ENCODE data around the gene SH3RF3. TPM values are rescaled to one million over a fixed set of nuclear protein-coding genes. Genes with fewer than 3 reads are reported as not detected.

SH3RF3 gene
- total RNA-seq, 4 donors from 2014 or later, result 2.8 to 5.7 (median 3.0) TPM

DNA sequence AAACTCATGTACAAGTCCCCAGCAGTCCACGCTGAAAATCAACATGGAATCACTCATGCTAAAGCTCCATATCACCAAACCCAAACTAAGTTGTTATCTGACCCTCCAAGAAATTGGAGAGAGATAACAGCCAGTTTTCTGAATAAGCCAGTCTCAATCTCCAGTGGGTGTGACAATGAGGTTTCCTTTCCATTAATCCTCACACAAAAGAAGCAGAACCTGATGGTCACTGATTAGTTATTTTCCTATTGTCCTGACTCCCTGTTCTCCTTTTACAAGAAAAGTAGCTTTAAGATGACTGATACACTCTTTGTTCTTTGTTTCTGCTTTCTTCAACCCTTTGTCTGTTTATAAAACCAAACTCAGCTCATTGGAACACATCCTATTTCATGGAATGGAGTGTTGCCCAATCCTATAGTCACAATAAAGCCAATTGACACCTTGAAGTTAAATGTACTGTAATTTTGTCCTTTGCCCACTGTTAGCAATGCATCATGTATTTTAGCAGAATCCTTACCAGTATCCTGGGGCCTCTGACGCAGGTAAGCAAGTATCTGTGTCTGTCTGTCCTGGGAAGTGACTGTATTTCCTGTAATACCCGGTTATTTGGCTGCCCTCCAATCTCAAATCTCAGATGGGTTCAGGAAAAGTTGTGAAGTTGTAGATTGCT, 30.6 kb upstream of the SH3RF3 start:
- DNase-seq, result no peak
- in situ Hi-C loops (cut with MboI; ENCODE audit: low sequenced_read_pairs in 4 of 4), result no loop called here
- H3K9me3 ChIP-seq, result no peaks in the 10 kb centered on the region
- H3K27ac ChIP-seq, result no peak overlapping the region
- no peak for ATAC-seq
- TF ChIP-seq POLR2A (IDR thresholded peaks at IDR 0.05) (no peak), CTCF (IDR thresholded peaks at IDR 0.05 in 4 of 5, conservative IDR thresholded peaks at IDR 0.05 in 1 of 5) (no peak)
- intact Hi-C loops (cut with DNase I; ENCODE audit: low total_unique reads), result no loop called here
- H3K27me3 ChIP-seq, result peaks cover 0 to 2% (median 0%) of the 10 kb centered on the region in 3 donors
- H3K4me1 ChIP-seq, result no peaks in the 10 kb centered on the region
- no peaks in the 10 kb centered on the region for H3K36me3 ChIP-seq
- no peak overlapping the region for H3K4me3 ChIP-seq

DNA sequence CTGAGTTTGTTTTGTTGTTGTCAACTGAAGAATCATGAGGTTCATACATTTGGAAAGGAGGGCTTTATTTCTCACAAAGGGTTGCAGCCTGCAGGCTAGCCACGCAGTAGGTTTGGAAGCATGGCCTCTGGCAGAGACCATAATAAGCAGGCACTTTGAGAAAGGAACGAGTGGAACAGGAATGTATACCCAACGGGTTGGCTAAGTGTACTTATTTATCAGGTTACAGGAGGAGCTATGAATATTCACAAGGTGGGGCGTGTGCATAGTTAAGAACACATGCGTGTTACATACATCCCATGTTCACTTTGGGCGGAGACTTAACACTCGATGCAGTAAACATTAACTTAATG, 30.1 kb upstream of the SH3RF3 start:
- intact Hi-C loops (cut with DNase I; ENCODE audit: low total_unique reads), result no loop called here
- ATAC-seq (no peak), DNase-seq (no peak)
- H3K4me1 ChIP-seq, result no peaks in the 10 kb centered on the region
- H3K27ac ChIP-seq, result no peak overlapping the region
- H3K36me3 ChIP-seq, result no peaks in the 10 kb centered on the region
- in situ Hi-C loops (cut with MboI; ENCODE audit: low sequenced_read_pairs in 4 of 4), result no loop called here
- TF ChIP-seq CTCF (IDR thresholded peaks at IDR 0.05 in 4 of 5, conservative IDR thresholded peaks at IDR 0.05 in 1 of 5), result no peak
- no peak for TF ChIP-seq POLR2A (IDR thresholded peaks at IDR 0.05)
- H3K4me3 ChIP-seq, result no peak overlapping the region
- peaks cover 0 to 2% (median 0%) of the 10 kb centered on the region in 3 donors for H3K27me3 ChIP-seq
- no peaks in the 10 kb centered on the region for H3K9me3 ChIP-seq

- in situ Hi-C loops (cut with MboI; ENCODE audit: low sequenced_read_pairs in 4 of 4), result no loop called here
Measured at GRCh38 chr2:109102588-109103233, 26.3 kb upstream of the SH3RF3 start.

DNA sequence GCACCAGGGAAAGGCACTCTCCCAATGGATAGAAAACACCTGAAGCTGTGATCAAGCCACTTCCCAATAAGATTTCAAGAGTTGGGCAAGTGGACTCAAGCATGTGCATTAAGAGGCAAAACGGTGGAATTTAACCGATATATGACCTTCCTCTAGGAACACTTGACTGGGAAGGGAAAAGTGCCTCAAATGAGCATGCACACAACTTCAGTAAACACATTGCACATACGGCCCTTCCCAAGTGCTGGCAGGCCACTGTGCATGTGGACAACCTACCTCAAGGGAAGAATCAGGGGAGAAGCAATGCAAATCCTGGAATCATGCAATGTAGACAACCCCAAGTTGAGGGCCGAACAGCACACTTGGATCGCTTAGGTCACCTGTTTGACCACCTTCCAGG, 23.9 kb upstream of the SH3RF3 start:
- Histone ChIP-seq H3K27me3 (peaks cover 0 to 2% (median 0%) of the 10 kb centered on the region in 3 donors), H3K4me3 (no peak overlapping the region), H3K36me3 (no peaks in the 10 kb centered on the region), H3K27ac (no peak overlapping the region), H3K4me1 (no peaks in the 10 kb centered on the region), H3K9me3 (no peaks in the 10 kb centered on the region)
- no peak for ATAC-seq
- intact Hi-C loops (cut with DNase I; ENCODE audit: low total_unique reads) (no loop called here), in situ Hi-C loops (cut with MboI; ENCODE audit: low sequenced_read_pairs in 4 of 4) (no loop called here)
- DNase-seq, result no peak
- TF ChIP-seq POLR2A (IDR thresholded peaks at IDR 0.05) (no peak), CTCF (IDR thresholded peaks at IDR 0.05 in 4 of 5, conservative IDR thresholded peaks at IDR 0.05 in 1 of 5) (no peak)

More at GRCh38 chr2:109102588-109103233, 26.3 kb upstream of the SH3RF3 start:
- Histone ChIP-seq H3K9me3 (no peaks in the 10 kb centered on the region), H3K27ac (no peak overlapping the region), H3K27me3 (peaks cover 0 to 2% (median 0%) of the 10 kb centered on the region in 3 donors), H3K4me1 (no peaks in the 10 kb centered on the region), H3K36me3 (no peaks in the 10 kb centered on the region), H3K4me3 (no peak overlapping the region)
- no peak for ATAC-seq
- intact Hi-C loops (cut with DNase I; ENCODE audit: low total_unique reads), result no loop called here
- DNase-seq, result no peak
- TF ChIP-seq POLR2A (IDR thresholded peaks at IDR 0.05), result no peak
- TF ChIP-seq CTCF (IDR thresholded peaks at IDR 0.05 in 4 of 5, conservative IDR thresholded peaks at IDR 0.05 in 1 of 5), result no peak
